DOHH2 (cell line): Measurements from ENCODE around the gene SLC25A13.
"Not testable (repeated sequence)": the region's sequence is repeated elsewhere in the genome, so short reads cannot be mapped to it uniquely, and the experiment has no call there.

ENCODE experiments used
- EZH2phosphoT487 ChIP-seq: fragments of 200-600 bp; sonication (generic); IDR thresholded peaks from 2 replicates; pipeline ENCODE4 v1.6.1; 2017; ENCODE audit warnings: borderline replicate concordance, mild to moderate bottlenecking, antibody characterized with exemption, low read length, moderate library complexity, mixed read lengths
- TF ChIP-seq, protein P1 (sequence below): fragments of 200-600 bp; sonication (generic); IDR thresholded peaks from one replicate; pipeline ENCODE4 v1.5.1; 2014; ENCODE audit warnings: antibody characterized with exemption, mild to moderate bottlenecking, low read depth, low read length; ENCODE audit not compliant: poor library complexity, severe bottlenecking

DNA sequence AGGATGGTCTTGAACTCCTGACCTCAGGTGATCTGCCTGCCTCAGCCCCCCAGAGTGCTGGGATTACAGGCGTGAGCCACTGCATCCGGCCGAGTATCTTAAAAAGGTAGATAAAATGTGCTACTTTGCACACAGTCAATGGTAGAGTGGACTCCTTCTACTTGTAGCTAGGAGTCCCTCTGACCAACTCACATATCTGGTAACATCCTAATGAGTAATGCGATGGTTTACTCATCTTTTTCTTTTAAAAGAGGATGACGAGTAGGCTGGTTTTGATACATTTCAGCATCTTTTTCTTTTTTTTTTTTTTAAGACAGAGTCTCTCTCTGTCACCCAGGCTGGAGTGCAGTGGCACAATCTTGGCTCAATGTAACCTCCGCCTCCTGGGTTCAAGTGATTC lies 167.4 kb downstream of the SLC25A13 start:
- TF ChIP-seq, protein P1, sequence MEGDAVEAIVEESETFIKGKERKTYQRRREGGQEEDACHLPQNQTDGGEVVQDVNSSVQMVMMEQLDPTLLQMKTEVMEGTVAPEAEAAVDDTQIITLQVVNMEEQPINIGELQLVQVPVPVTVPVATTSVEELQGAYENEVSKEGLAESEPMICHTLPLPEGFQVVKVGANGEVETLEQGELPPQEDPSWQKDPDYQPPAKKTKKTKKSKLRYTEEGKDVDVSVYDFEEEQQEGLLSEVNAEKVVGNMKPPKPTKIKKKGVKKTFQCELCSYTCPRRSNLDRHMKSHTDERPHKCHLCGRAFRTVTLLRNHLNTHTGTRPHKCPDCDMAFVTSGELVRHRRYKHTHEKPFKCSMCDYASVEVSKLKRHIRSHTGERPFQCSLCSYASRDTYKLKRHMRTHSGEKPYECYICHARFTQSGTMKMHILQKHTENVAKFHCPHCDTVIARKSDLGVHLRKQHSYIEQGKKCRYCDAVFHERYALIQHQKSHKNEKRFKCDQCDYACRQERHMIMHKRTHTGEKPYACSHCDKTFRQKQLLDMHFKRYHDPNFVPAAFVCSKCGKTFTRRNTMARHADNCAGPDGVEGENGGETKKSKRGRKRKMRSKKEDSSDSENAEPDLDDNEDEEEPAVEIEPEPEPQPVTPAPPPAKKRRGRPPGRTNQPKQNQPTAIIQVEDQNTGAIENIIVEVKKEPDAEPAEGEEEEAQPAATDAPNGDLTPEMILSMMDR, result not testable (repeated sequence)
- TF ChIP-seq EZH2phosphoT487, result not testable (repeated sequence)
